Stimulated activated CD4-positive, alpha-beta T cell treated with anti-CD3 and anti-CD28 coated beads, Interleukin-2, amount 100 ng/mL, for 24 hours (primary cell): Measurements from ENCODE around the gene PLEKHG3.

Source experiments
- DNase-seq, 2 donors: peaks; one replicate each; pipeline ENCODE4 v3.0.0-alpha.2; 2020

Gene PLEKHG3

GRCh38 chr14:64728856-64729255 is 24.6 kb downstream of the PLEKHG3 start:
- DNase-seq: no peak

GRCh38 chr14:64729386-64730060 is 25.3 kb downstream of the PLEKHG3 start:
- DNase-seq: no peak

- DNase-seq: no peak
These were observed 25.8 kb downstream of the PLEKHG3 start for GRCh38 chr14:64730061-64730440.

GRCh38 chr14:64730681-64731080 is 26.5 kb downstream of the PLEKHG3 start:
- no peak for DNase-seq

- no peak for DNase-seq
These were observed 26.9 kb downstream of the PLEKHG3 start for GRCh38 chr14:64731141-64731581.

- no peak for DNase-seq
These were observed 27.8 kb downstream of the PLEKHG3 start for GRCh38 chr14:64732066-64732465.

GRCh38 chr14:64732536-64733120 is 28.4 kb downstream of the PLEKHG3 start:
- no peak for DNase-seq

GRCh38 chr14:64733321-64733720 is 29.1 kb downstream of the PLEKHG3 start:
- DNase-seq: no peak

- DNase-seq: no peak
These were observed 29.7 kb downstream of the PLEKHG3 start for GRCh38 chr14:64733899-64734298.

- no peak for DNase-seq
These were observed 30.8 kb downstream of the PLEKHG3 start for GRCh38 chr14:64734990-64735389.

- no peak for DNase-seq
These were observed 32.3 kb downstream of the PLEKHG3 start for GRCh38 chr14:64736271-64737169.

- no peak for DNase-seq
These were observed 33.4 kb downstream of the PLEKHG3 start for GRCh38 chr14:64737391-64738280.

- DNase-seq: no peak
These were observed 34.1 kb downstream of the PLEKHG3 start for GRCh38 chr14:64738281-64738804.

- no peak for DNase-seq
These were observed 37.0 kb downstream of the PLEKHG3 start for GRCh38 chr14:64741200-64741599.

- no peak for DNase-seq
These were observed 37.7 kb downstream of the PLEKHG3 start for GRCh38 chr14:64741961-64742360.

GRCh38 chr14:64743061-64743460 is 38.8 kb downstream of the PLEKHG3 start:
- no peak for DNase-seq

GRCh38 chr14:64745511-64746091 is 41.4 kb downstream of the PLEKHG3 start:
- no peak for DNase-seq

GRCh38 chr14:64746298-64747250 is 42.4 kb downstream of the PLEKHG3 start:
- no peak for DNase-seq

GRCh38 chr14:64747327-64747726 is 43.1 kb downstream of the PLEKHG3 start:
- no peak for DNase-seq

GRCh38 chr14:64748521-64748920 is 44.3 kb downstream of the PLEKHG3 start:
- DNase-seq: no peak
